RCC 7860 (cell line): Measurements from ENCODE around the gene PDE3A.
"Not testable (repeated sequence)": the region's sequence is repeated elsewhere in the genome, so short reads cannot be mapped to it uniquely, and the experiment has no call there.

ENCODE experiments used
- DNase-seq: peaks from one replicate; pipeline ENCODE4 v3.0.0-alpha.2; 2015; ENCODE audit warnings: low spot score
- FAIRE-seq: peaks from 2 replicates; lab custom pipeline; 2012; peaks lifted over from hg19 to GRCh38; lab: Jason Lieb, UNC

Gene PDE3A

GRCh38 chr12:20372326-20373096 is 4.2 kb downstream of the PDE3A start:
- FAIRE-seq (no peak), DNase-seq (no peak)

- FAIRE-seq = no peak
- no peak for DNase-seq
Measured at GRCh38 chr12:20374795-20375194, 6.5 kb downstream of the PDE3A start.

- no peak for FAIRE-seq
Measured at GRCh38 chr12:20375560-20375959, 7.2 kb downstream of the PDE3A start.

GRCh38 chr12:20376984-20377383 is 8.6 kb downstream of the PDE3A start:
- no peak for DNase-seq
- no peak for FAIRE-seq

More at GRCh38 chr12:20375560-20375959, 7.2 kb downstream of the PDE3A start:
- no peak for DNase-seq

GRCh38 chr12:20377750-20378149 is 9.4 kb downstream of the PDE3A start:
- no peak for DNase-seq
- no peak for FAIRE-seq

- FAIRE-seq = no peak
Measured at GRCh38 chr12:20382117-20382516, 13.8 kb downstream of the PDE3A start.

GRCh38 chr12:20383612-20384011 is 15.3 kb downstream of the PDE3A start:
- FAIRE-seq = no peak
- no peak for DNase-seq

More at GRCh38 chr12:20382117-20382516, 13.8 kb downstream of the PDE3A start:
- no peak for DNase-seq

- DNase-seq, FAIRE-seq: not testable (repeated sequence)
Measured at GRCh38 chr12:20384836-20385235, 16.5 kb downstream of the PDE3A start.

GRCh38 chr12:20390846-20391245 is 22.5 kb downstream of the PDE3A start:
- no peak for FAIRE-seq
- no peak for DNase-seq

GRCh38 chr12:20392339-20392738 is 24.0 kb downstream of the PDE3A start:
- DNase-seq (no peak), FAIRE-seq (no peak)

- FAIRE-seq = no peak
- no peak for DNase-seq
Measured at GRCh38 chr12:20393707-20394106, 25.4 kb downstream of the PDE3A start.

GRCh38 chr12:20395791-20396550 is 27.6 kb downstream of the PDE3A start:
- DNase-seq (no peak), FAIRE-seq (no peak)

- FAIRE-seq = no peak
- DNase-seq = no peak
Measured at GRCh38 chr12:20398686-20399085, 30.3 kb downstream of the PDE3A start.

GRCh38 chr12:20400003-20400402 is 31.7 kb downstream of the PDE3A start:
- no peak for DNase-seq
- FAIRE-seq = no peak

GRCh38 chr12:20403230-20403629 is 34.9 kb downstream of the PDE3A start:
- FAIRE-seq (no peak), DNase-seq (no peak)

GRCh38 chr12:20404576-20405346 is 36.4 kb downstream of the PDE3A start:
- FAIRE-seq (no peak), DNase-seq (no peak)

- DNase-seq (no peak), FAIRE-seq (no peak)
Measured at GRCh38 chr12:20409607-20410377, 41.5 kb downstream of the PDE3A start.

- FAIRE-seq (no peak), DNase-seq (no peak)
Measured at GRCh38 chr12:20410734-20411133, 42.4 kb downstream of the PDE3A start.

- no peak for DNase-seq
- no peak for FAIRE-seq
Measured at GRCh38 chr12:20411345-20411744, 43.0 kb downstream of the PDE3A start.

GRCh38 chr12:20415028-20415427 is 46.7 kb downstream of the PDE3A start:
- FAIRE-seq = no peak
- DNase-seq = no peak

- no peak for FAIRE-seq
- DNase-seq = no peak
Measured at GRCh38 chr12:20415641-20416040, 47.3 kb downstream of the PDE3A start.
